ENCODE data around the gene UNC93B1. TPM values are rescaled to one million over a fixed set of nuclear protein-coding genes. Genes with fewer than 3 reads are reported as not detected.
"Not testable (repeated sequence)": the region's sequence is repeated elsewhere in the genome, so short reads cannot be mapped to it uniquely, and the experiment has no call there.

UNC93B1 gene
- total RNA-seq, 1 experiment from 2014 or later: 1.4 TPM

DNA sequence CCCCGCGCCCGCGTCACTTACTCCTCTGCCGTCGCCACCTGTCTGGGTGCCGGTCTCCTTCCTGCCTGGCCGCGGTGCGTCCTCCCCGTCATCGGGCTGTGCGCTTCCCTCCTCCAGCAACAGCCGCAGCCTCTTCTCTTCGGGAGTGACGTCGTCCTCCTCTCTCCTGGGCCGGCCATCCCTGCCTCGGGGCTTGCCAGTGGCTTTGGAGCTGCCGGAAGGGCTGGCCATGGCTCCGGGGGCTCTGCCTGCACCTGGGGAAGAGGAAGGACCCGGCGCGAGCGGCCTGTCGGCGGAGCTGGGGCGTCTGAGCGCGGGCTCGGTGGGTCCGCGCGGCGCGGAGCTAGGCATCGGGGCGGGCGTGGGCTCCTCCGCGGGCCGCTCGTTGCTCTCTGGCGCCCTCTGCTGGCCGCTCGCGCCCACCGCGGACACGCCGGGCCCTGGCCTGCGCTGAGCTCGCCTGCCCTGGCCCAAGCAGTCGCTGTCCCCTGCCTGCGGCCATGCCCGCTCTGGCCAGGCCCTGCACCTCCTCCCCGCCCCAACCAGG is 48.4 kb downstream of the UNC93B1 start:
- H3K27ac ChIP-seq (ENCODE audit: low read depth, low read length, poor library complexity, severe bottlenecking); POLR2A ChIA-PET (ENCODE audit: low non-redundant PET); H3K27me3 ChIP-seq (replicated peaks; ENCODE audit: insufficient read depth, low read depth, low read length, poor library complexity); H3K36me3 ChIP-seq (ENCODE audit: insufficient read depth, low read length, poor library complexity, severe bottlenecking); H3K9me3 ChIP-seq (ENCODE audit: low read depth, low read length, poor library complexity, severe bottlenecking); intact Hi-C loops (cut with micrococcal nuclease; ENCODE audit: unreplicated experiment); BruUV-seq (replicated peaks); H3K4me1 ChIP-seq (ENCODE audit: insufficient read depth, low read length, poor library complexity, severe bottlenecking): not testable (repeated sequence)
- peak overlapping the region; percentile 44 for H3K4me3 ChIP-seq (ENCODE audit: low read depth, low read length, poor library complexity, severe bottlenecking)
- CTCF ChIA-PET: interaction anchor here (0.6 to 1.1 kb wide), 3 partner anchors 10 to 585 kb away, joined by 3 to 8 read pairs (median 3); no protein-coding TSS in a partner anchor
- peak; percentile 68 for DNase-seq (ENCODE audit: low spot score)
- TF ChIP-seq, protein P1, sequence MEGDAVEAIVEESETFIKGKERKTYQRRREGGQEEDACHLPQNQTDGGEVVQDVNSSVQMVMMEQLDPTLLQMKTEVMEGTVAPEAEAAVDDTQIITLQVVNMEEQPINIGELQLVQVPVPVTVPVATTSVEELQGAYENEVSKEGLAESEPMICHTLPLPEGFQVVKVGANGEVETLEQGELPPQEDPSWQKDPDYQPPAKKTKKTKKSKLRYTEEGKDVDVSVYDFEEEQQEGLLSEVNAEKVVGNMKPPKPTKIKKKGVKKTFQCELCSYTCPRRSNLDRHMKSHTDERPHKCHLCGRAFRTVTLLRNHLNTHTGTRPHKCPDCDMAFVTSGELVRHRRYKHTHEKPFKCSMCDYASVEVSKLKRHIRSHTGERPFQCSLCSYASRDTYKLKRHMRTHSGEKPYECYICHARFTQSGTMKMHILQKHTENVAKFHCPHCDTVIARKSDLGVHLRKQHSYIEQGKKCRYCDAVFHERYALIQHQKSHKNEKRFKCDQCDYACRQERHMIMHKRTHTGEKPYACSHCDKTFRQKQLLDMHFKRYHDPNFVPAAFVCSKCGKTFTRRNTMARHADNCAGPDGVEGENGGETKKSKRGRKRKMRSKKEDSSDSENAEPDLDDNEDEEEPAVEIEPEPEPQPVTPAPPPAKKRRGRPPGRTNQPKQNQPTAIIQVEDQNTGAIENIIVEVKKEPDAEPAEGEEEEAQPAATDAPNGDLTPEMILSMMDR (conservative IDR thresholded peaks at IDR 0.05; ENCODE audit: low read depth, low read length): peak; percentile 55

DNA sequence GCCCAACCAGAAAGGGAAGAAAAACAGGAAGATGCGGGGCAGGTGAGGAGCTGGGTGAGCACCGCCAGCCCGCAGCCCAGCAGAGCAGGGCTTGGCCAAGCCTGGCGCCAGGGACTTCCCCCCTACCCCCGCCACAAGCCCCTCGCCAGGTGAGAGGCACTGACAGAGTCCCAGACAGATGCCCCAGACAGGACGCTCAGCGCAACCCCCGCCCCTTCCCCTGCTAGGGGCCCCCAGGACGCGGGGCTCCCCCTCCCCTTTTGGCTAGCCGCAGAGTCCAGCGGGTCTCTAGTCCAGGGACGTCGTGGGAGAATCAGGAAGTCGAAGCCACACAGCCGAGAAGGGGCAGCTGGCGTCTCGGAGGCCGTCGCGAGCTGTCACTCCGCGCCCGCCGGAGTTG is 48.9 kb downstream of the UNC93B1 start:
- intact Hi-C loops (cut with micrococcal nuclease; ENCODE audit: unreplicated experiment); DNase-seq (ENCODE audit: low spot score); H3K27ac ChIP-seq (ENCODE audit: low read depth, low read length, poor library complexity, severe bottlenecking); H3K4me1 ChIP-seq (ENCODE audit: insufficient read depth, low read length, poor library complexity, severe bottlenecking); BruUV-seq (replicated peaks); H3K9me3 ChIP-seq (ENCODE audit: low read depth, low read length, poor library complexity, severe bottlenecking); POLR2A ChIA-PET (ENCODE audit: low non-redundant PET); H3K36me3 ChIP-seq (ENCODE audit: insufficient read depth, low read length, poor library complexity, severe bottlenecking); H3K27me3 ChIP-seq (replicated peaks; ENCODE audit: insufficient read depth, low read depth, low read length, poor library complexity): not testable (repeated sequence)
- CTCF ChIA-PET: interaction anchor here (0.6 to 1.1 kb wide), 2 partner anchors 10 to 267 kb away, joined by 3 to 8 read pairs; no protein-coding TSS in a partner anchor
- H3K4me3 ChIP-seq (ENCODE audit: low read depth, low read length, poor library complexity, severe bottlenecking): peak overlapping the region; percentile 44

DNA sequence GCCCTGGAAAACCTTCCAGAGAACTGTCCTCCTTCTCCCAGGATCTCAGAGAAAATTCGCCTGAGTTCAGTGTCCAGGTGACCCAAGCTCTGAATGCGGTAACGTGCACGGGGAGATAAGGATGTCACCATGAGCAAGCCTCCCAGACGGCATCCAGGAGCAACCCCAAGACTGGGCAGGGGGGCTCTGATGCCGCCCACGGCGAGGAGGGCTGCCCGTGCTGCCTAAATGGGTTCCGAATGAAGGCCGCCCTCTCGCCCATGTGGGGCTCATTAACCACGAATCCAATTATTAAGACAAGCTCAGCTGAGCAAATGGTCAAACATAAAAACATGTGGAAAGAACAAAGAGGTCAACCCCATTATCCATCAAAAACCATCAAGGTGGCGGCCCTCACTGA is 49.6 kb downstream of the UNC93B1 start:
- intact Hi-C loops (cut with micrococcal nuclease; ENCODE audit: unreplicated experiment): not testable (repeated sequence)

DNA sequence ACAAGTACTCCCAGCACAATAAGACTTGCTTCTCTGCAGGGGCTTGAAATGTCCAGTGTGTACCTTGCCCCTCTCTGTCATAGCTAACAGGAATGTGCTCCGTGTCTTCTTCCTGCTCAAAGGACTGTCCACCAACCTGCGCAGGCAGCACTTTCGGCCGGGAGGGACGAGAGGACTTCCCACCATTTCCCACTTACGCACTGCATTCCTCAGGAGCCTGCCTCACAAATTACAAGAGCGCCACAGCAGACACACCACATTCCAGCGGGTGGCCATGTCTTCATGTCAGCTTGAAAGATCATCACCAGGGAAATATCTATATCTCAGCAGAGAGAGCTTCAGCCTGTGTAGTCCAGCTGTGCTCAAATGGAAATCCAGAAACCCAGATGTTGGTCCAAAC is 53.2 kb downstream of the UNC93B1 start:
- H3K36me3 ChIP-seq (ENCODE audit: insufficient read depth, low read length, poor library complexity, severe bottlenecking); CTCF ChIA-PET; DNase-seq (ENCODE audit: low spot score); H3K27me3 ChIP-seq (replicated peaks; ENCODE audit: insufficient read depth, low read depth, low read length, poor library complexity); H3K9me3 ChIP-seq (ENCODE audit: low read depth, low read length, poor library complexity, severe bottlenecking); intact Hi-C loops (cut with micrococcal nuclease; ENCODE audit: unreplicated experiment); H3K27ac ChIP-seq (ENCODE audit: low read depth, low read length, poor library complexity, severe bottlenecking); POLR2A ChIA-PET (ENCODE audit: low non-redundant PET); H3K4me1 ChIP-seq (ENCODE audit: insufficient read depth, low read length, poor library complexity, severe bottlenecking); BruUV-seq (replicated peaks); H3K4me3 ChIP-seq (ENCODE audit: low read depth, low read length, poor library complexity, severe bottlenecking): not testable (repeated sequence)

More for the DNA sequence above, 49.6 kb downstream of the UNC93B1 start:
- H3K4me1 ChIP-seq (ENCODE audit: insufficient read depth, low read length, poor library complexity, severe bottlenecking); H3K27me3 ChIP-seq (replicated peaks; ENCODE audit: insufficient read depth, low read depth, low read length, poor library complexity); BruUV-seq (replicated peaks); H3K36me3 ChIP-seq (ENCODE audit: insufficient read depth, low read length, poor library complexity, severe bottlenecking); DNase-seq (ENCODE audit: low spot score); H3K4me3 ChIP-seq (ENCODE audit: low read depth, low read length, poor library complexity, severe bottlenecking); H3K9me3 ChIP-seq (ENCODE audit: low read depth, low read length, poor library complexity, severe bottlenecking); H3K27ac ChIP-seq (ENCODE audit: low read depth, low read length, poor library complexity, severe bottlenecking); POLR2A ChIA-PET (ENCODE audit: low non-redundant PET): not testable (repeated sequence)
- CTCF ChIA-PET: interaction anchor here (0.7 kb wide), 1 partner anchor 309 kb away, joined by 3 read pairs; no protein-coding TSS in a partner anchor

DNA sequence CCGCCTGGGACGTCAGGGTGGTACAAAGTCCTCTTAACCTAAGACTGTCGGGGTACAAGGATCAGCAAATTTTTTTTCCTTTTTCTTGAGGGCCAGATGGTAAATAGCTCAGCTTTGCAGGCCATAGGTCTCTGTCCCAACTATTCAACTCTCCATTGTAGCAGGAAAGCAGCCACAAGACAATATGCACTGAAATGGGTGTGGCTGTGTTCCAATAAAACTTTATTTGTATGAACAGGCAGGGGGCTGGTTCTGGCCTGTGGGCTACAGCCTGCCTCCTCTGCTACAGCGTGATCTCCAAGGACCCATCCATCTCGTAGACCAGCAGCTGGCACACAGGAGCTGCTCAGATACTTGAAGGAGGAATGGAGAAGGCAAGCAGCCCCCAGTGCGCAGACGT is 56.1 kb downstream of the UNC93B1 start:
- H3K9me3 ChIP-seq (ENCODE audit: low read depth, low read length, poor library complexity, severe bottlenecking); H3K36me3 ChIP-seq (ENCODE audit: insufficient read depth, low read length, poor library complexity, severe bottlenecking); H3K4me3 ChIP-seq (ENCODE audit: low read depth, low read length, poor library complexity, severe bottlenecking); CTCF ChIA-PET; BruUV-seq (replicated peaks); intact Hi-C loops (cut with micrococcal nuclease; ENCODE audit: unreplicated experiment); H3K27me3 ChIP-seq (replicated peaks; ENCODE audit: insufficient read depth, low read depth, low read length, poor library complexity); POLR2A ChIA-PET (ENCODE audit: low non-redundant PET); H3K27ac ChIP-seq (ENCODE audit: low read depth, low read length, poor library complexity, severe bottlenecking); H3K4me1 ChIP-seq (ENCODE audit: insufficient read depth, low read length, poor library complexity, severe bottlenecking); DNase-seq (ENCODE audit: low spot score): not testable (repeated sequence)

DNA sequence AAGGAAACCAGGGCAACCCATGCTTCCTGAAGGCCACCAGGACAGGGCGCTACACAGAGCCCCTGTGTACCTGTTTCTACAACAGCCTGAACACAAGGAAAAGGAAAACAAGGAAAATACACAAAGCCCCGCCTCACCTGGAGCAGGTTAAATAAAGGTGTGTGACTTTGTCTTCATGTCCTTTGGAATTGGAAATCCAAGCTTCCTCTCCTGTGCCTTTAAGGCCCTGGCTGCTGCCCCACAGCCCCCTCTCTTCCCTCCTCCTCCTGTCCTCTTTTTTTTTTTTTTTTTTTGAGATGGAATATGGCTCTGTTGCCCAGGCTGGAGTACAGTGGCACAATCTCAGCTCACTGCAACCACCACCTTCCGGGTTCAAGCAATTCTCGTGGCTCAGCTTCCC is 57.5 kb downstream of the UNC93B1 start:
- H3K4me1 ChIP-seq (ENCODE audit: insufficient read depth, low read length, poor library complexity, severe bottlenecking); BruUV-seq (replicated peaks); H3K27ac ChIP-seq (ENCODE audit: low read depth, low read length, poor library complexity, severe bottlenecking); H3K27me3 ChIP-seq (replicated peaks; ENCODE audit: insufficient read depth, low read depth, low read length, poor library complexity); H3K9me3 ChIP-seq (ENCODE audit: low read depth, low read length, poor library complexity, severe bottlenecking); H3K36me3 ChIP-seq (ENCODE audit: insufficient read depth, low read length, poor library complexity, severe bottlenecking); H3K4me3 ChIP-seq (ENCODE audit: low read depth, low read length, poor library complexity, severe bottlenecking); intact Hi-C loops (cut with micrococcal nuclease; ENCODE audit: unreplicated experiment); DNase-seq (ENCODE audit: low spot score): not testable (repeated sequence)
- CTCF ChIA-PET: interaction anchor here (0.5 kb wide), 1 partner anchor 285 kb away, joined by 4 read pairs; no protein-coding TSS in a partner anchor
- POLR2A ChIA-PET (ENCODE audit: low non-redundant PET): interaction anchor here (0.7 kb wide), 1 partner anchor 157 kb away, joined by 9 read pairs; no protein-coding TSS in a partner anchor

DNA sequence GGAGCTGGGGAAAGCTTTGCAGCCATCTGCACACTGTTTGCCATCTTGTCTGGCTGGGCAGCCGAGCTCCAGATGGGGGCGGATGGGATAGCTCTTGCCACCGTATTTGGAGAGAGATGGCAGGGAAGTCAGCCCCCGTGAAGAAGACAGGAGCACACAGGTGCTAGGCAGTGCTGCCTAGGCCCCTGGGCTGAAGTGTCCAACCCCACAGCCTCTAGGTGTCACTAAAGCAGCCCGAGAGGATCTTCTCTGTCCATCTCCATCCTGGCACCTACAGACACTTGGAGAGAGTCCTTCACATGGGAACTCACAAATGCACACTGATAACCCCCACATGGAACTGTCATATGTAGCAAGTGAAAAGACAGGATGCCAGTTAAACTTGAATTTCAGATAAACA is 60.5 kb downstream of the UNC93B1 start:
- H3K9me3 ChIP-seq (ENCODE audit: low read depth, low read length, poor library complexity, severe bottlenecking); intact Hi-C loops (cut with micrococcal nuclease; ENCODE audit: unreplicated experiment); BruUV-seq (replicated peaks); H3K4me3 ChIP-seq (ENCODE audit: low read depth, low read length, poor library complexity, severe bottlenecking); H3K27ac ChIP-seq (ENCODE audit: low read depth, low read length, poor library complexity, severe bottlenecking); CTCF ChIA-PET; DNase-seq (ENCODE audit: low spot score); H3K36me3 ChIP-seq (ENCODE audit: insufficient read depth, low read length, poor library complexity, severe bottlenecking); H3K27me3 ChIP-seq (replicated peaks; ENCODE audit: insufficient read depth, low read depth, low read length, poor library complexity); POLR2A ChIA-PET (ENCODE audit: low non-redundant PET); H3K4me1 ChIP-seq (ENCODE audit: insufficient read depth, low read length, poor library complexity, severe bottlenecking): not testable (repeated sequence)
